Right lobe of liver (tissue), 6 donors: ENCODE measurements around the gene TRIO. TPM values are rescaled to one million over a fixed set of nuclear protein-coding genes. Genes with fewer than 3 reads are reported as not detected.

Source experiments
- ATAC-seq, 4 donors: fragments of 200-7000 bp; cut with Tn5 transposase; one replicate each; pipeline ENCODE4 v1.9.1; 2020; ENCODE audit warnings: mild to moderate bottlenecking in 4 of 4, moderate library complexity in 4 of 4
- DNase-seq, 3 donors: peaks; one replicate each; pipeline ENCODE4 v3.0.0-alpha.2; 2020
- H3K27ac ChIP-seq, 3 donors: fragments of 200-600 bp; one replicate each; pipeline ENCODE4 v1.8.0; 2022
- H3K27me3 ChIP-seq, 2 donors: fragments of 200-600 bp; one replicate each; pipeline ENCODE4 v1.8.0; 2022
- H3K36me3 ChIP-seq, 4 donors: fragments of 200-600 bp; sonication (generic) in 1 of 4; one replicate each; pipeline versions ENCODE4 v1.5.1 to v1.8.0; 2017 to 2022; ENCODE audit warnings: control low read depth in 1 of 4
- H3K4me1 ChIP-seq, 4 donors: fragments of 200-600 bp; sonication (generic) in 1 of 4; one replicate each; pipeline versions ENCODE4 v1.5.1 to v1.8.0; 2017 to 2022; ENCODE audit warnings: control low read depth in 1 of 4
- H3K4me3 ChIP-seq, 3 donors: fragments of 200-600 bp; one replicate each; pipeline ENCODE4 v1.8.0; 2022
- H3K9me3 ChIP-seq, 4 donors: fragments of 200-600 bp; sonication (generic) in 1 of 4; one replicate each; pipeline versions ENCODE4 v1.5.1 to v1.8.0; 2017 to 2022; ENCODE audit warnings: control low read depth in 1 of 4
- CTCF ChIP-seq, 4 donors: fragments of 200-600 bp in 3 of 4; fragments of 450-650 bp in 1 of 4; IDR thresholded peaks; one replicate each; pipeline versions ENCODE4 v1.5.1 to v1.8.0; 2016 to 2022; ENCODE audit warnings: antibody characterized with exemption in 4 of 4, mild to moderate bottlenecking in 2 of 4
- POLR2A ChIP-seq: fragments of 450-650 bp; IDR thresholded peaks from one replicate; pipeline ENCODE4 v1.6.1; 2017; ENCODE audit warnings: antibody characterized with exemption, mild to moderate bottlenecking
- WGBS: methylation state at CpG from one replicate; pipeline ENCODE4 v1.1.6; 2018; ENCODE audit warnings: low coverage, low lambda C conversion rate; ENCODE audit not compliant: insufficient coverage; ENCODE audit errors: missing lambda C conversion rate; 5-methylcytosine and 5-hydroxymethylcytosine counted together
- intact Hi-C, 2 donors: fragments of 100-400 bp; cut with DNase I; formaldehyde crosslinking; loops; one replicate each; pipeline versions ENCODE4 v1.11.2 to v1.14.1; 2022
- total RNA-seq, 6 experiments: library from RNA; depleted of rRNA in 2 of 6; stranded (reverse); fragments of >200 nt in 2 of 6; fragmentation: NEBNext Ultra II Directional in 3 of 6; extraction: Animal tissue kit (Norgen Biotek cat#: 25700) in 3 of 6; gene quantifications; one replicate each; pipeline versions ENCODE4 v1.1.0 to v1.2.4, GENCODE V29; 2016 to 2023
- donor health status: DM: no; HTN: yes; CAD: no.
- donor health status: DM: no; HTN: no; CAD: no.
- donor health status: DM: no; HTN: no; CAD: no.
- donor health status: DM: no; HTN: yes; CAD: no.
- donor health status: DM: no; HTN: yes; CAD: no.

The TRIO gene
- total RNA-seq, 6 experiments from 2014 or later = 34.7 to 63.5 (median 50.2) TPM

- no peak for TF ChIP-seq CTCF (IDR thresholded peaks at IDR 0.05)
- Histone ChIP-seq H3K4me3 (no peak overlapping the region), H3K4me1 (no peaks in the 10 kb centered on the region), H3K9me3 (no peaks in the 10 kb centered on the region), H3K27me3 (no peaks in the 10 kb centered on the region), H3K27ac (no peak overlapping the region), H3K36me3 (no peaks in the 10 kb centered on the region)
- intact Hi-C loops = loop anchor here in 1 of 2 donors (5.0 kb wide), 1 partner anchor 170 kb away; no protein-coding TSS in a partner anchor
- no peak for DNase-seq
- 78% methylated on average over 1 of the region's 1 CpG for WGBS
- no peak for ATAC-seq
Observed at GRCh38 chr5:14102666-14103065, 40.5 kb upstream of the TRIO start.

GRCh38 chr5:14105718-14106410 lies 37.3 kb upstream of the TRIO start:
- H3K36me3 ChIP-seq = no peaks in the 10 kb centered on the region
- H3K9me3 ChIP-seq = no peaks in the 10 kb centered on the region
- no peak for TF ChIP-seq CTCF (IDR thresholded peaks at IDR 0.05)
- TF ChIP-seq POLR2A = no peak
- no peak for DNase-seq
- intact Hi-C loops = loop anchor here in 1 of 2 donors (5.0 kb wide), 1 partner anchor 161 kb away; no protein-coding TSS in a partner anchor
- ATAC-seq = no peak
- H3K4me3 ChIP-seq = no peak overlapping the region
- peaks cover 0 to 3% (median 0%) of the 10 kb centered on the region in 4 donors for H3K4me1 ChIP-seq
- 0% methylated on average over 1 of the region's 2 CpGs for WGBS
- no peaks in the 10 kb centered on the region for H3K27me3 ChIP-seq
- H3K27ac ChIP-seq = no peak overlapping the region

GRCh38 chr5:14107536-14107935 lies 35.6 kb upstream of the TRIO start:
- TF ChIP-seq CTCF (IDR thresholded peaks at IDR 0.05) (no peak), POLR2A (no peak)
- no peak for ATAC-seq
- no peaks in the 10 kb centered on the region for H3K27me3 ChIP-seq

GRCh38 chr5:14108170-14108996 lies 34.8 kb upstream of the TRIO start:
- H3K4me3 ChIP-seq = peak overlapping the region; percentile 19 to 47 (median 35)
- ATAC-seq (peak; percentile 95 to 98 (median 96)), DNase-seq (peak in 2 of 3 donors; percentile 43 to 68)
- 9% methylated on average over 21 of the region's 21 CpGs for WGBS
- peaks cover 0 to 8% (median 0%) of the 10 kb centered on the region in 4 donors for H3K4me1 ChIP-seq
- H3K9me3 ChIP-seq = no peaks in the 10 kb centered on the region
- intact Hi-C loops = loop anchor here in 1 of 2 donors (5.0 kb wide), 1 partner anchor 159 kb away; no protein-coding TSS in a partner anchor
- no peaks in the 10 kb centered on the region for H3K36me3 ChIP-seq
- H3K27me3 ChIP-seq = no peaks in the 10 kb centered on the region
- H3K27ac ChIP-seq = no peak overlapping the region
- TF ChIP-seq CTCF (IDR thresholded peaks at IDR 0.05) = peak; percentile 63 to 72 (median 68)
- TF ChIP-seq POLR2A = no peak

More at GRCh38 chr5:14107536-14107935, 35.6 kb upstream of the TRIO start:
- Histone ChIP-seq H3K27ac (no peak overlapping the region), H3K4me1 (peaks cover 0 to 3% (median 0%) of the 10 kb centered on the region in 4 donors), H3K9me3 (no peaks in the 10 kb centered on the region), H3K4me3 (no peak overlapping the region), H3K36me3 (no peaks in the 10 kb centered on the region)
- intact Hi-C loops = loop anchor here in 1 of 2 donors (5.0 kb wide), 1 partner anchor 160 kb away; no protein-coding TSS in a partner anchor
- 46% methylated on average over 8 of the region's 8 CpGs for WGBS
- no peak for DNase-seq
